NAMALWA (cell line): ENCODE results near the gene HSPA1A.
A peak's percentile ranks its signal among the peaks of the same experiment; 100 is the strongest.

Source experiments
- DNase-seq: peaks from one replicate; pipeline ENCODE4 v3.0.0-alpha.2; 2015; ENCODE audit warnings: low spot score

The HSPA1A gene

DNA sequence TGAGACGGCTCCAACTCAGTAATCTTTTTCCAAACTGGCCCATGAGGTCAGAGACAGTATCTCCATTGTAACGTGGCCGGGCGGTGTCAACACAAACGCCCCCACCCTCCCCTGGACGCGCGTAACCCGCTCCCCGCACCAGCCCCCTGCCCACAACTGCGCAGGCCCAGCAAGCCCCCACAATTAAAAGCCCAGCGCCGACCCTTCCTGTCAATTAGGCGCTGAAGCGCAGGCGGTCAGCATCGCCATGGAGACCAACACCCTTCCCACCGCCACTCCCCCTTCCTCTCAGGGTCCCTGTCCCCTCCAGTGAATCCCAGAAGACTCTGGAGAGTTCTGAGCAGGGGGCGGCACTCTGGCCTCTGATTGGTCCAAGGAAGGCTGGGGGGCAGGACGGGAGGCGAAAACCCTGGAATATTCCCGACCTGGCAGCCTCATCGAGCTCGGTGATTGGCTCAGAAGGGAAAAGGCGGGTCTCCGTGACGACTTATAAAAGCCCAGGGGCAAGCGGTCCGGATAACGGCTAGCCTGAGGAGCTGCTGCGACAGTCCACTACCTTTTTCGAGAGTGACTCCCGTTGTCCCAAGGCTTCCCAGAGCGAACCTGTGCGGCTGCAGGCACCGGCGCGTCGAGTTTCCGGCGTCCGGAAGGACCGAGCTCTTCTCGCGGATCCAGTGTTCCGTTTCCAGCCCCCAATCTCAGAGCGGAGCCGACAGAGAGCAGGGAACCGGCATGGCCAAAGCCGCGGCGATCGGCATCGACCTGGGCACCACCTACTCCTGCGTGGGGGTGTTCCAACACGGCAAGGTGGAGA, at the start of gene HSPA1A, which contains the start of gene HSPA1L:
TSS of gene HSPA1A (plus strand) at position 519 of the 814 bp plus-strand sequence. CDS start at position 733, 214 bp downstream.
TSS of gene HSPA1L (minus strand) at position 259 of the 814 bp plus-strand sequence. CDS start 3,311 bp downstream, outside the sequence.
- DNase-seq = no peak

DNA sequence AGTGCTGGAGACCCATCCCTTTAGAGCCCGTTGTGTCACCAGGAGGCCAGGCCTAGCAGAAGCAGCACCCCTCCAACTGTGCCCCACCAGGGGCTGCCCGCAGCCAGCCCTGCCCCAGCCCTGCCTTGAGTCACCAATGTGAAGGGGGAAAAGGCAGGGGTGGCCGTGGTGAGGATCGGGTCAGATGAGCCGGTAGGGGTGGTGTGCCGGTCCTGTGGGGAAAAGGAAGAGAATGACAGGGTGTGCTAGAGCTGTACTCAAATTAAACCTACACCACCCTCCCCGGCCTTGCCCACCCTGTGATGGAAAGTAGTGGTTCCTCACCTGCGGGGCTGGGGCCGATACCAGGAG, 49.8 kb upstream of the HSPA1A start:
- no peak for DNase-seq

- DNase-seq = no peak
These were observed 49.2 kb upstream of the HSPA1A start for GRCh38 chr6:31765910-31766794.

- DNase-seq = no peak
These were observed 48.2 kb upstream of the HSPA1A start for GRCh38 chr6:31767096-31767645.

GRCh38 chr6:31768363-31769257, 46.7 kb upstream of the HSPA1A start:
- DNase-seq = no peak

- DNase-seq = peak; percentile 87
These were observed 45.5 kb upstream of the HSPA1A start for GRCh38 chr6:31769684-31770371.

- no peak for DNase-seq
These were observed 44.5 kb upstream of the HSPA1A start for GRCh38 chr6:31770860-31771259.

GRCh38 chr6:31771992-31772358, 43.4 kb upstream of the HSPA1A start:
- no peak for DNase-seq

DNA sequence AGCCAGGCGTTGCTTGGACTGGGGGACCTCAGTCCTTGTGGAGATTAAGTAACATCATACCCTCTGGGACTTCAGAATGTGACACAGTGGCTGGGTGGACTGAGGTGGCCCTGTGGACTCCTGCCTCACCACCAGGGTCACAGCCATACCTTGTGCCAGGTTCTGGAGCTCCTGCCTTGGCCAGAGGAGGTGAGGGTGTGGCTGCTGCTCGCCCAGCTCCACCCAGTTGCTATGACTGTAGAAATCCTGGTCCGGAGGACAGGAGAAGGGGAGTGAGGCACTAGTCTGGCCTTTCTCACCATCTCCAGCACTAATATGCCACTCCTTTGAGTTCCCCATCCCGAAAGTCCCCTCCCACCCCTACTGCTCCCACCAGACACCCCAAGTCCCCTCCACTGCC, 40.2 kb upstream of the HSPA1A start:
- DNase-seq = no peak

- DNase-seq = no peak
These were observed 39.5 kb upstream of the HSPA1A start for GRCh38 chr6:31775633-31776484.

DNA sequence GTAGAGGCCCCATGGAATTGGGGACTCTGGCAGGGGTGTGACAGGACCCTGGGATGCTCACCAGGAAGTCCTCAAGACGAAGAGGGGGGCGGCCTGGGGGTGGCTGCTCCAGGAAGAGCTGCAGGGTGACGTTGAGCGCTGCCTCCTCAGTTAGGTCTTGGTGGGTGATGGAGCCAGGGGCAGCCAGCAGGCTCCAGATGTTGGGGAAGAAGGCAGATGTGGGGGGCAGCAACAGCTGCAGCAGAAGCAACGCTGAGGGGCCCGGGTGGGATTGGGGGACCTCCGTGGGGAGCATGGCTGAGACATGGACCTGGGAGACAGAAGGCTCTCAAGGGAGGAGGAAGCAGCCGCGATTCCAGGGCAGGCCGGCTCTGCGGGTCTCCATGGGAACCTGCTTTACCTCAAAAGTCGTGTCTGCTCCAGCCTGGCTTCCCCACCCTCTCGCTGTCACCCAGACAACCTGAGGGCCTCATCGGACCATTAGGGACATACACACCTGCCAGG, 38.8 kb upstream of the HSPA1A start:
- no peak for DNase-seq

GRCh38 chr6:31776989-31777666, 38.2 kb upstream of the HSPA1A start, which contains the start of gene VWA7:
Gene VWA7, minus strand, starts transcription at chr6:31777328. Its CDS starts 549 bp downstream, at chr6:31776779.
- DNase-seq = peak; percentile 57

DNA sequence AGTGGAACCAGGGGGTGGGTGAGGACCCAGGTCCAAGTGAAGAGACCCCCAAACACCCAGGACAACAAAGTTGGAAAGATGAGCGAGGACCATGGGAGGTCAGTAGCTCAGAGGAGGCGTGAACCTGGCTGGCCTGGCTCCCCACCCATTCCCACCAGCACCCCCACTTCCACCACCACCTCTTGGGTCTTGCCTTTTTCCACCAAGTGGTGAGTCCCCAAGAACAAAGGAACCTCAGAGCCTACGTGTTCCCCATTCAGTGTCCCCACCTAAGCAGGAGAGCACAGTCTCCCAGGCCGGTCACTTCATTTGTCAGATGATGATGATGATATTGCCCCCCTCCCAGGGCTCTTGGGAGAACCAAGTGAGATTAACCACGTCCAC, 37.7 kb upstream of the HSPA1A start:
- DNase-seq = no peak

GRCh38 chr6:31778193-31778592, 37.1 kb upstream of the HSPA1A start:
- no peak for DNase-seq

DNA sequence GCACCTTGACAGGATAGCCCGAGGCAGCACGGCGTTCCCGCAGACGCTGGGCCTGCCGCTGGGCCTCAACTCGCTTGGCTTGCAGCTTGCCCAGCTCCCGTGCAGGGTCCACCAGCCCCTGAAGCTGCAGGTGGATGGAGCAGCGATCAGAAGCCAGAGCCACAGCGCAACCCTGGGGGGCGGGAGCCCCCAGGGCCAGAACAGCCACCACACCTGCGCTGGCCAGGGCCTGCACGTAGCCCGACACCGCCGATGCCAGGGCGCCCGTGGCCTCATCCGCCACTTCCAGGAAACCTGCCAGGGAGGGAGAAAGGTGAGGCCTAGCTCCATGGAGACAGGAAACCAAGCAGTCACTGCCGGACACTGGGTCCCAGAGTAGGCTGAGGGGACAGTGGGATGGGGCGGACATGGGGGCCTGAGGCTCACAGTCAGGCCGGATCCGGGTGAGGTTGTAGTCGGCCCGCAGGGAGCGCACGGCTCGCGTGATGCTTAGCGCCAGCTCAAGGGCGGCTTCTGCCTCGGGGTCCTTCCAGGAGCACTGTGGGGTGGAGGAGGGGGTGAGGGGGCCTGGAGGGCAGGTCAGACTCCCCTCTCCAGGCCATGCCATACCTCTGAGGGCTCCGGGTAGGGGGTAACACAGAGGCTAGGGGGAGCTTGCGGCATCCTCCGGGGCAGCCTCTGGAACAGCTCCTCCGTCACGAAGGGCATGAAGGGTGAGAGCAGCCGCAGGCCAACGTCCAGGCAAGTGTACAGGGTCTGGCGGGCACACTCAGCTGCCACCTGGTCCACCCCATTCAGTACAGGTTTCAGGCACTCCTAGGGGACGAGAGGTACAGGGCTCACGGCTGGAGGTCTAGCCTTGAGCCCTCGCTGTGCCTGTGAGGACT, 36.1 kb upstream of the HSPA1A start:
- DNase-seq = no peak

DNA sequence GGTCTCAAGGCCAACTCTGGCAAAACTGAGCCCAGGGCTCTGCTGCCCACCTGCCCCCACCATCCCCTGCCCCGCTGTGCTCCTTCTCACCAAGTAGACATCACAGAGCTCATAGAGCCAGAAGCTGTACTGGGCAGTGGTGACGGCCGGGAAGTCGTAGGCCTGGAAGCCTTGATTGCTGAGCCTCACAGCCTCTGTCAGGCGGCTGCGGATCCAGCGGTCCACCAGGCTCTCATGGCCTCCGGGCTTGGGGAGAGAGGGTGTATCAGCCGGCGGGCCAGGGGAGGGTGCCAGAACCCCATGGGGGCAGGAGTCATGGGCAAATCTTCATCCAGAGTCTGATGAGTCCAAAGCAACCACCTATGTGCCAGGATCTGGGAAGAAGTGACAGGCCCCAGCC, 35.4 kb upstream of the HSPA1A start:
- no peak for DNase-seq

GRCh38 chr6:31780507-31781243, 34.7 kb upstream of the HSPA1A start:
- DNase-seq = no peak
